ENCODE data around the gene PTGFRN.

- TF ChIP-seq POLR2A (IDR thresholded peaks at IDR 0.05; ENCODE audit: low read depth, low read length) (no peak), POLR2AphosphoS5 (IDR thresholded peaks at IDR 0.05; ENCODE audit: low read depth, low read length) (no peak)
These were observed 107.9 kb downstream of the PTGFRN start for GRCh38 chr1:117017648-117018047.

Data from GM12892 (cell line).